ENCODE measurements around the gene RRP36.

The RRP36 gene

GRCh38 chr6:43016176-43016942, 5.1 kb upstream of the RRP36 start:
- no peaks in the 10 kb centered on the region for H3K9me3 ChIP-seq
- peak overlapping the region; percentile 97 for H3K4me2 ChIP-seq
- peak overlapping the region; percentile 17 for H3K4me3 ChIP-seq
- H3K9ac ChIP-seq = peak overlapping the region; percentile 67
- no peak for TF ChIP-seq Cebpa-rat (IDR thresholded peaks at IDR 0.05)
- peaks cover 61% of the 10 kb centered on the region for H4K20me1 ChIP-seq
- no peaks in the 10 kb centered on the region for H3K27me3 ChIP-seq
- peaks cover 62% of the 10 kb centered on the region for H3K4me1 ChIP-seq
- H3K27ac ChIP-seq = peak overlapping the region; percentile 58
- H3K36me3 ChIP-seq = peaks cover 56% of the 10 kb centered on the region

- Histone ChIP-seq H4K20me1 (peaks cover 55% of the 10 kb centered on the region), H3K4me1 (peaks cover 58% of the 10 kb centered on the region), H3K9me3 (no peaks in the 10 kb centered on the region), H3K27me3 (no peaks in the 10 kb centered on the region), H3K9ac (peak overlapping the region; percentile 67), H3K36me3 (peaks cover 50% of the 10 kb centered on the region), H3K4me3 (no peak overlapping the region), H3K27ac (peak overlapping the region; percentile 58), H3K4me2 (peak overlapping the region; percentile 97)
- no peak for TF ChIP-seq Cebpa-rat (IDR thresholded peaks at IDR 0.05)
Measured at GRCh38 chr6:43016943-43017334, 4.5 kb upstream of the RRP36 start.

GRCh38 chr6:43019152-43019551, 2.3 kb upstream of the RRP36 start:
- TF ChIP-seq Cebpa-rat (IDR thresholded peaks at IDR 0.05) = no peak
- Histone ChIP-seq H3K4me3 (no peak overlapping the region), H3K4me2 (no peak overlapping the region), H3K9me3 (no peaks in the 10 kb centered on the region), H3K27me3 (no peaks in the 10 kb centered on the region), H3K27ac (no peak overlapping the region), H3K4me1 (peaks cover 55% of the 10 kb centered on the region), H4K20me1 (peaks cover 44% of the 10 kb centered on the region), H3K36me3 (peaks cover 48% of the 10 kb centered on the region), H3K9ac (no peak overlapping the region)

GRCh38 chr6:43020052-43020705, 1.2 kb upstream of the RRP36 start:
- Histone ChIP-seq H3K4me2 (no peak overlapping the region), H3K4me1 (peaks cover 48% of the 10 kb centered on the region), H4K20me1 (peaks cover 45% of the 10 kb centered on the region), H3K27me3 (no peaks in the 10 kb centered on the region), H3K27ac (no peak overlapping the region), H3K36me3 (peaks cover 58% of the 10 kb centered on the region), H3K9ac (no peak overlapping the region), H3K9me3 (no peaks in the 10 kb centered on the region), H3K4me3 (no peak overlapping the region)
- TF ChIP-seq Cebpa-rat (IDR thresholded peaks at IDR 0.05) = no peak

GRCh38 chr6:43020847-43021246, 576 bp upstream of the RRP36 start:
- Histone ChIP-seq H3K4me2 (peak overlapping the region; percentile 79), H3K27me3 (no peaks in the 10 kb centered on the region), H3K9ac (no peak overlapping the region), H3K4me1 (peaks cover 41% of the 10 kb centered on the region), H3K4me3 (peak overlapping the region; percentile 85), H3K36me3 (peaks cover 65% of the 10 kb centered on the region), H3K9me3 (no peaks in the 10 kb centered on the region), H4K20me1 (peaks cover 39% of the 10 kb centered on the region), H3K27ac (peak overlapping the region; percentile 63)
- no peak for TF ChIP-seq Cebpa-rat (IDR thresholded peaks at IDR 0.05)

- Histone ChIP-seq H4K20me1 (peaks cover 14% of the 10 kb centered on the region; the same call in 1 of the 2 replicates), H3K4me1 (peaks cover 21% of the 10 kb centered on the region), H3K4me3 (no peak overlapping the region), H3K4me2 (no peak overlapping the region), H3K36me3 (peaks cover 72% of the 10 kb centered on the region), H3K27ac (no peak overlapping the region), H3K9ac (no peak overlapping the region), H3K27me3 (no peaks in the 10 kb centered on the region), H3K9me3 (no peaks in the 10 kb centered on the region)
- no peak for TF ChIP-seq Cebpa-rat (IDR thresholded peaks at IDR 0.05)
Measured at GRCh38 chr6:43024436-43024835, 3.0 kb downstream of the RRP36 start.

- peaks cover 76% of the 10 kb centered on the region for H3K36me3 ChIP-seq
- no peak for TF ChIP-seq Cebpa-rat (IDR thresholded peaks at IDR 0.05)
- H3K4me1 ChIP-seq = peaks cover 10% of the 10 kb centered on the region
- H3K27ac ChIP-seq = no peak overlapping the region
- no peaks in the 10 kb centered on the region for H3K27me3 ChIP-seq
- no peaks in the 10 kb centered on the region for H3K9me3 ChIP-seq
- no peak overlapping the region for H3K4me3 ChIP-seq
- no peak overlapping the region for H3K4me2 ChIP-seq
- no peak overlapping the region for H3K9ac ChIP-seq
- peaks cover 14% of the 10 kb centered on the region; the same call in 1 of the 2 replicates for H4K20me1 ChIP-seq
Measured at GRCh38 chr6:43026365-43026764, 4.9 kb downstream of the RRP36 start.

GRCh38 chr6:43029120-43029519, 7.7 kb downstream of the RRP36 start:
- H3K27me3 ChIP-seq = no peaks in the 10 kb centered on the region
- peaks cover 99% of the 10 kb centered on the region for H3K36me3 ChIP-seq
- H3K4me3 ChIP-seq = no peak overlapping the region
- H3K9ac ChIP-seq = no peak overlapping the region
- H3K4me1 ChIP-seq = no peaks in the 10 kb centered on the region
- H3K27ac ChIP-seq = no peak overlapping the region
- H4K20me1 ChIP-seq = peaks cover 12% of the 10 kb centered on the region; the same call in 1 of the 2 replicates
- TF ChIP-seq Cebpa-rat (IDR thresholded peaks at IDR 0.05) = no peak
- H3K9me3 ChIP-seq = no peaks in the 10 kb centered on the region
- H3K4me2 ChIP-seq = no peak overlapping the region

GRCh38 chr6:43032326-43032725, 10.9 kb downstream of the RRP36 start:
- H3K27me3 ChIP-seq = no peaks in the 10 kb centered on the region
- no peak overlapping the region for H3K4me3 ChIP-seq

More at GRCh38 chr6:43032326-43032725, 10.9 kb downstream of the RRP36 start:
- Histone ChIP-seq H3K27ac (no peak overlapping the region), H3K36me3 (peaks cover 99% of the 10 kb centered on the region), H3K4me1 (no peaks in the 10 kb centered on the region), H3K4me2 (no peak overlapping the region), H4K20me1 (0 out of 2 replicates have a peak, but pooled peaks cover 8% of the 10 kb centered on the region), H3K9ac (no peak overlapping the region), H3K9me3 (no peaks in the 10 kb centered on the region)
- no peak for TF ChIP-seq Cebpa-rat (IDR thresholded peaks at IDR 0.05)

Data from BLaER1 (cell line).